GM04503 (cell line): ENCODE results near the gene CLTC.
A peak's percentile ranks its signal among the peaks of the same experiment; 100 is the strongest.
"Not testable (repeated sequence)": the region's sequence is repeated elsewhere in the genome, so short reads cannot be mapped to it uniquely, and the experiment has no call there.

Experiments used
- DNase-seq: peaks from one replicate; pipeline ENCODE4 v3.0.0-alpha.2; 2012; ENCODE audit warnings: low read depth

CLTC gene

GRCh38 chr17:59619298-59620063, at the start of gene CLTC:
CLTC (plus strand) TSS chr17:59619895; CDS start chr17:59620132, 237 bp downstream.
- DNase-seq, result peak; percentile 89

DNA sequence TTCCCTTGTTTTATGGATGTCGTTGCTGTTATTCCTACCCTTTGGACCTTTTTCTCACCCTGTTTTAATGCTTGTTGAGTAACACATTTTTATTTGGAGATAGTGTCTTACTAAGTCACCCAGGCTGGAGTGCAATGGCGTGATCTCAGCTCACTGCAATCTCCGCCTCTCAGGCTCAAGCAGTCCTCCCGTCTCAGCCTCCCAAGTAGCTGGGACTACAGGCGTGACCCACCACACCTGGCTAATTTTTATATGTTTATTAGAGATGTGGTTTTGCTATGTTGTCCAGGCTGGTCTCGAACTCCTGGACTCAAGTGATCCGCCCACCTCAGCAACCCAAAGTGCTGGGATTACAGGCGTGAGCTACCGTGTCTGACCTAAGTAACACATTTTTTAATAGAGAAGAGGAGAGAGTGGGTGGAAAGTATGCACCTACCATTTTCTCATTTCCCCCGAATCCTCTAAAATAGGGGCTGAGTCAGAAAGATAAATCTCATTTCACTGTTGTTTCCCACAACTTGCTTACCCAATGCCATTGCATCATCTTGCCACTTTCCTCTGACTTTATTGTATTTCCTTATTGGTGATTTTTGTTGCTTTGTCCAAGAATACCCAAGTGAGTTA, 47.3 kb upstream of the CLTC start:
- no peak for DNase-seq

DNA sequence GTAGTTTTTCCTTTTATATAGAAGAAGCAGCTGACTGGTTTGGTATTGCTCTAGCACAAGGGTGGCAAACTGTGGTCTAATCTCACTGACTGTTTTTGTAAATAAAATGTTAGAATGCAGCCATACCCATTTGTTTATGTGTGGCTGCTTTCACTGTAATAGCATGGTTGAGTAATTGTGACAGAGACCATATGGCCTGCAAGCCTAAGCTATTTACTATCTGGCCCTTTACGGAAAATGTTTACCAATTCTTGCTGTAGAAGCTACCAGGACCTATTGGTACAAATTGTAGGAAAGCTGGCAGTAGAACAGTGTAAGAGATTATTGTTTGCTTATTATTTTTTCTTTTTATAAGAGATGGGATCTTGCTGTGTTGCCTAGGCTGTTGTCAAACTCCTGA, 35.5 kb upstream of the CLTC start:
- DNase-seq, result not testable (repeated sequence)

DNA sequence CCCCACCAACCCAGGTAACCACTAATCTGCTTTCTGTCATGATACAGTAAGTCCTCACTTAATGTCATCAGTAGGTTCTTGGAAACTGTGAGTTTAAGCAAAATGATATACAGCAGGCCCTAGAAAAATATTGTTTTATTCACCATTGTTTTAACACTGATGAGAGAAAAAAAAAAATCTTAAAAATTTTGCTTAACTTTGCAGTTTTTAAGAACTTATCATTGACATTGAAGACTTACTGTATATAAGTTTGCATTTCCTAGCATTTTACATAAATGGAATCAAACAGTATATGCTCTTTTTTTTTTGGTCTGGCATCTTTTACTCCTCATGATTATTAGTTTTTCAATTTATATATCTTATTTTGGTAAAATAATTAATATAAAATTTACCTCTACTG, 19.5 kb upstream of the CLTC start:
- DNase-seq, result no peak

- no peak for DNase-seq
These were observed 18.6 kb upstream of the CLTC start for GRCh38 chr17:59601130-59601529.

- no peak for DNase-seq
These were observed 12.6 kb upstream of the CLTC start for GRCh38 chr17:59607061-59607460.

- no peak for DNase-seq
These were observed 11.8 kb upstream of the CLTC start for GRCh38 chr17:59607817-59608403.

GRCh38 chr17:59611503-59611902, 8.2 kb upstream of the CLTC start:
- DNase-seq, result no peak

DNA sequence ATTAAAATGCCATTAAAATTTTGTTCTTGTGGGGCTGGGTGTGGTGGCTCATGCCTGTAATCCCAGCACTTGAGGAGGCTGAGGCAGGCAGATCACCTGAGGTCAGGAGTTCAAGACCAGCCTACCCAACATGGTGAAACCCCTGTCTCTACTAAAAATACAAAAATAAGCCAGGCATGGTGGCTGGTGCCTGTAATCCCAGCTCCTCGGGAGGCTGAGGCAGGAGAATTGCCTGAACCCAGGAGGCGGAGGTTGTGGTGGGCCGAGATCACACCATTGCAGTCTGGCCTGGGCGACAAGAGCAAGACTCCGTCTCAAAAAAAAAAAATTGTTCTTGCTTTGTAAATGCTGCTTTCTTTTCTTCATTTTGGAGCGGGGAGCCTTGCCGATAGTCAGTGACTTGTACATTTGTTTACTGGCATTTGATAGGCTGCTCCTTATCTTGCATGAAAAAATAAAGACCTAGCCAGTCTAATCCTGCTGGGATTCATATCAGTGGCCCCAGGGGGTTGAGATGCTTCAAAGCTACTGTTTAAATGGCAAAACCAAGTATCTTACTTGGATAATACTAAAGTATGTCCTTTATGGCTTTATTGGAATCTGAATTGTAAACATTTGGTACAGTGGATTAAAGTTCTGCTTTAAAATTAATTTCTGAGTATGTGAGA, 3.3 kb upstream of the CLTC start:
- no peak for DNase-seq

GRCh38 chr17:59617156-59617732, 2.5 kb upstream of the CLTC start:
- DNase-seq, result no peak

GRCh38 chr17:59619035-59619297, 729 bp upstream of the CLTC start:
- DNase-seq, result no peak

DNA sequence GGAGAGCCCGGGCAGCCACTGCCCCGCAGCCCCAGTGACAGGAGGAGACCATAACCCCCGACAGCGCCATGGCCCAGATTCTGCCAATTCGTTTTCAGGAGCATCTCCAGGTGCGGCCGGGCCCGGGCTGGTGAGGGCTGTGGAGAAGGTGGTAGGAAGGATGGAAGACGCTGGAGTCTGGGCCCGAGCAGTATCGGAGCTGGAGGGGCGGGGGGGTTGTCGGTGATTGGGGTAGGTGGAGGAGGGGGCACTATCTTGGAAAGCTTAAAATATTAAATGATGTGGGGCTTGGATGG, 317 bp downstream of the CLTC start:
- no peak for DNase-seq

DNA sequence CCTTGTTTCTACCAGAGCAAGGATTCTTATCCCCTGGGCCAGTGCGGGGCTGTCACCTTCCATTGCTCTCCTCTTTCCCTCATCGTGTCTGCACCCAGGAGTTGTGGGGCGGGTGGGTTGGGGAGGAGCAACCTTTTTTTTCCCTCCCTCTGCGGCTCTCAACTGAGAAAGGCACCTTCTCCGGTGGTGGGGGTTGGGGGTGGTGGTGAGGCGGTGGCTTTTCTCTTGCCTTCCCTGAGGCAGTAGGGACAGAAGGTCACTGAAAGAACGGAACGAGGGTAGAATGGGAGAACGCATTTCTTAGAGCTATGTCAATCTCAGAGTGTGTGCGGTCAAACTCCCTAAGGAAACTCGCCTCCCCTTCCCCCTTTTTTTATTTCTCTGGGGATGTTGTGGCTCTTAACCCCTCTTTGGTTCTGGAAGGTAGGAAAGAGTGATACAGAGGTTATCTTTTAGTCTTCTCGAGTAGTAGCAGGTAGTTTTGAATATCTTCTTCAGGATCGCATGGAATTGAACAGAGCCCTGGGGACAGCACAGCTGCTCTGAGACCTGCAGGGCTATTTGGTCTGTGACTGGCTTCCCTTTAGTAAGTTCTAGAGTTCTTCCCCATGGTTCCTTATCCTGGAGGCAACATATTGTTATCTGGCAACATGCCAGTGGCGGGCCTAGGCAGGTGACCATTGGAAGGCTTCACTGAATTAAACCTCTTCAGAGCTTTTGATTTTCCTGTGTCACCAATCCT, 994 bp downstream of the CLTC start:
- DNase-seq, result no peak

GRCh38 chr17:59621771-59622170, 2.1 kb downstream of the CLTC start:
- DNase-seq, result no peak

DNA sequence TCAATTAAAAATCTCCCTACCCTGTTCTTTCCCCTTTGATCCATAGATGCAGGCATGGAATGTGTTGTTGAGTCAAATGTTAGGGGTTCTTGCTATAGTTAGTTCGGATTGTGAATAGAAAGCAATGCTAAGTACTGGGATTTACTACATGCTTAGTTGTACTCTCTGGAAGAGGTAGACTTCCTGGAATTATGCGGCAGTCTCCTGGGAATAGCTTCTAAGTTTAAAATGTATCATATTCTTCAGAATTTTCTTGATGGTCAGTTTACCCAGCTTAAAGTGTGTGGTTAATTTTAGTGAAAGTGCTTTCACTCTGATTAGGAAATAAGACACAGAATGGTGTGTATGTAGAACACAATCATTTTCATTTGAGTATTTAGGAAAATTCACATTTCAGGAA, 3.5 kb downstream of the CLTC start:
- DNase-seq, result no peak

DNA sequence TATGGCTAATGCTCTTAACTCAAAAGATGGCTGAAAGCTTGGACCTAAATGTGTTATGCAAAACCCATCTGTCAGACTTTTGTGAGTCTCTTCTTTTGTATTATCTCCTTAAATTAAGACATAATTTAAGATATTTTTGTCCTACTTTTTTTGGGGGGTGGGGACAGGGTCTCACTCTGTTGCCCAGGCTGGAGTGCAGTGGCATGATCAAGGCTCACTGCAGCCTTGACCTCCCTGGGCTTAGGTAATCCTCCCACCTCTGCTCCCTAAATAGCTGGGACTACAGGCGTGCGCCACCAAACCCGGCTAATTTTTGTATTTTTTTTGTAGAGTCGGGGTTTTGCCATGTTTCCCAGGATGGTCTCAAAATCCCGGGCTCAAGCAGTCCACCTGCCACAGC, 7.1 kb downstream of the CLTC start:
- no peak for DNase-seq

GRCh38 chr17:59627274-59627673, 7.6 kb downstream of the CLTC start:
- DNase-seq, result no peak

DNA sequence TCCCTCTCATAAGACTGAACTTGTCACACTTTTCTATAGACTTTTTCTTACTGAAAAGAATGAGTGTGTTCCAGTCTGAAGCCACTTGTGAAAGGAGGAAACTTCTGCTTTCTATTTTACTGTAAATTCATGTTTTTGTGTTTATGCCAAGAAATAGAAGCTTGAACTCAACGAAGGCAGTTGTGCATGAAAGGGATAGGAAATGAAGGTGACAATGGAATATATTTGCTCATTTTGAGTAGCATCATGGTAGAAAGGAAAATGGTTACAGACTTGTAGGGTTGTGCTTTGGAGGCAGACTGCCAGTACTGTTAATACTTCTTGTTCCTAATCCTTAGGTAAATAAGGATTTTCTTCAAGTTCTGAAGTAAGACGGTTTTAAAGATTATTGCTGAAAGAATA, 8.1 kb downstream of the CLTC start:
- no peak for DNase-seq

GRCh38 chr17:59629174-59629573, 9.5 kb downstream of the CLTC start:
- DNase-seq, result no peak

- DNase-seq, result no peak
These were observed 11.6 kb downstream of the CLTC start for GRCh38 chr17:59631276-59631675.

GRCh38 chr17:59632398-59632797, 12.7 kb downstream of the CLTC start:
- no peak for DNase-seq

GRCh38 chr17:59633658-59634359, 14.1 kb downstream of the CLTC start:
- no peak for DNase-seq
